Measurements from ENCODE around the gene ZNF646.

DNA sequence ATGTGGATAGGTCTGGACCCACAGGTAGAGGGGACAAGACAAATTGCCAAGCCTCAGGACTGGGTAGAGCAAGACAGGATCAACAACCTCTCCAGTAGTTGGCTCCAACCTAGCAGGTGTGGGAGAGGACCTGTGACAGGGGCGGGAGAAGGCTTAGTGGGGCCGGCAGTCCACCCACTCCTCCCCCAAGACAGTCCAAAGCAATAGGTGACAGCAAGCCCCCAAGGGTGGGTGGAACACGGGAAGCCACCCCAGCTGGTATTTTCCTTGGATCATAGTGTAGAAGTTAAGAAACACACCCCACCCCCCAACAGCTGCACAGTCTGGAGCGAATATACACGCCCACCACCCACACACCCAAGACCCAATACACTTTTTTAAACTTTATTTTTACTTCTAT lies 45.0 kb upstream of the ZNF646 start:
- TF ChIP-seq EZH2 (IDR thresholded peaks at IDR 0.05; ENCODE audit: insufficient read depth, low read length): no peak
- TF ChIP-seq, protein P1, sequence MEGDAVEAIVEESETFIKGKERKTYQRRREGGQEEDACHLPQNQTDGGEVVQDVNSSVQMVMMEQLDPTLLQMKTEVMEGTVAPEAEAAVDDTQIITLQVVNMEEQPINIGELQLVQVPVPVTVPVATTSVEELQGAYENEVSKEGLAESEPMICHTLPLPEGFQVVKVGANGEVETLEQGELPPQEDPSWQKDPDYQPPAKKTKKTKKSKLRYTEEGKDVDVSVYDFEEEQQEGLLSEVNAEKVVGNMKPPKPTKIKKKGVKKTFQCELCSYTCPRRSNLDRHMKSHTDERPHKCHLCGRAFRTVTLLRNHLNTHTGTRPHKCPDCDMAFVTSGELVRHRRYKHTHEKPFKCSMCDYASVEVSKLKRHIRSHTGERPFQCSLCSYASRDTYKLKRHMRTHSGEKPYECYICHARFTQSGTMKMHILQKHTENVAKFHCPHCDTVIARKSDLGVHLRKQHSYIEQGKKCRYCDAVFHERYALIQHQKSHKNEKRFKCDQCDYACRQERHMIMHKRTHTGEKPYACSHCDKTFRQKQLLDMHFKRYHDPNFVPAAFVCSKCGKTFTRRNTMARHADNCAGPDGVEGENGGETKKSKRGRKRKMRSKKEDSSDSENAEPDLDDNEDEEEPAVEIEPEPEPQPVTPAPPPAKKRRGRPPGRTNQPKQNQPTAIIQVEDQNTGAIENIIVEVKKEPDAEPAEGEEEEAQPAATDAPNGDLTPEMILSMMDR (IDR thresholded peaks at IDR 0.05; ENCODE audit: insufficient read depth, low read depth, low read length): no peak
